NOMO-1 treated with dmso at 0.1 percent for 144 hours (cell line): Measurements from ENCODE around the gene NAALADL2.
"Not testable (repeated sequence)": the region's sequence is repeated elsewhere in the genome, so short reads cannot be mapped to it uniquely, and the experiment has no call there.

ENCODE experiments used
- DNase-seq: peaks from one replicate; lab custom pipeline; 2025; ENCODE audit not compliant: unreplicated experiment; lab: John Stamatoyannopoulos, UW

The NAALADL2 gene

DNA sequence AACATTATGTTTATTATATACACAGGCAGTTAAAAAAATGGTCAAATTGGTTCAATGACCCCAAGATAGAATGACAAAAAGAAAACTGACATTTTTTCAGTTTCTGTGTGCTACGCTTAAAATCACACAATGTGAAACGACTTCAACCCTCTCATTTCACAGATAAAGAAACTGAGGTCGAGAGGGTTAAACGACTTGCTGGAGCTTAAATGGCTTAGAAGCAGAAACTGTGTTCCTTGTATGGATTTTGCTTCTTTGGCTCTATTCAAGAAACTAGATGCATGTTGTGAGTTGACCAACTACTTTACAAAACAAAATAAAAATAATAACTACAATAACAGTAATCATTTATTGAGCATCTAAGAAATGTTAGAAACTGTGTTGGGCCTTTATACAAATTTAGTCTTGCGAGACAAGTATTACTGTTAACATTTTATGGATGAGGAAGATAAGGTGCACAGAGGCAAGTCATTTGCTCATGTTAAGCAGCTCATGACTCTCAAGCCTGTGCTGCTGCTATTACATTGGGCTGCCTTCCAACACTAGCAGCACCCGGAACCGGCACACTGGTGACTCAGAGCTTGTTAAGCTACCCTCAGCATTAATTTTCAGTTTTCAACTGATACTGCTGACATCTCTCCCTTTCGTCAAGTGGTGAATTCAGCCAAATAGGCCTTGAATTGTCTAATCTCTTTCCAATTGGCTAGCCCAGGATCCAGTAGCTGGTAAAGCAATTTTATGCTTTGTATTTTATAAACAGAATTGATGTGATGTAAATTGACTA lies 487.6 kb downstream of the NAALADL2 start:
- no peak for DNase-seq

DNA sequence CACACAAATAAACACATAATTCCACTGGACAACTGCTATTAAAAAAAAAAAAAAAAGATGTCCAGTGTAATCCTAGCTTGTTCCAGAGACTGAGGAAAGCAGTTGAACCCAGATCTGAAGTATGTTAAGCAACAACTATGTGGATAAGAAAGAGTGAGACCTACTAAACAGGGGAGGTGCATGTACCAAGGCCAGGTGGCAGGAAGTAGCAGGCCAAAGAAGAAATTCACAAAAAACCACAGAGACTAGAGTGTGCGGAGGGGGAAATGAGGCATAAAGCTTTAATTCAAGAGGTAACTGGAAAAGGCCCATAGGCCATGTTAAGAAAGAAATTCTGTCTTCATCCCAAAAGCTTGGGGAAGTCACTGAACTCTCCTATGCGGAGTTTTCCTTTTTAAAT lies 490.0 kb downstream of the NAALADL2 start:
- no peak for DNase-seq

DNA sequence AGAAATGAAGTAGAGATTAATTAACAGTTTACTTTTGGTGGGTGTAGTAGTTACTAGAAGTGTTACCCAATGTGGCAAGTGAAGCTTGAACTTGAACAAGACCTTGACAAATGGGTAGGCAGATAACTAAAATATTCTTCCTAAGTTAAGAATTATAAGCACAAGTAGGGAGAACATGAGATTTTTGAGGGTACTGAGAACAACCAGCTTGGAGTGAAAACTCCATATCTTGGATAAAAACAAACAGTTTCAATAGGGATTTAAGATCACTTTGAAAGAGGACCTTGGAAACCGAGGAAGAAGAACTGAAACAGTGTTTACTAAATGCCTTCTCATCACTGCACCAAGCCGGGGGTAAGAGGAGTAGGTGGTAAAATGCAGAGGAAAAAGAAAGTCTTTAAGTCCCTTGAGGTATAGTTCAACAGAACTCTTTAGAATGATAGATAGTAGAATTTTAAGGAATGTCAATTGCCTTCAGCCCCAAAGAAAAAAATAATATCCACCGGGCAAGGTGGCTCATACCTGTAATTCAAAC lies 496.7 kb downstream of the NAALADL2 start:
- DNase-seq: no peak

DNA sequence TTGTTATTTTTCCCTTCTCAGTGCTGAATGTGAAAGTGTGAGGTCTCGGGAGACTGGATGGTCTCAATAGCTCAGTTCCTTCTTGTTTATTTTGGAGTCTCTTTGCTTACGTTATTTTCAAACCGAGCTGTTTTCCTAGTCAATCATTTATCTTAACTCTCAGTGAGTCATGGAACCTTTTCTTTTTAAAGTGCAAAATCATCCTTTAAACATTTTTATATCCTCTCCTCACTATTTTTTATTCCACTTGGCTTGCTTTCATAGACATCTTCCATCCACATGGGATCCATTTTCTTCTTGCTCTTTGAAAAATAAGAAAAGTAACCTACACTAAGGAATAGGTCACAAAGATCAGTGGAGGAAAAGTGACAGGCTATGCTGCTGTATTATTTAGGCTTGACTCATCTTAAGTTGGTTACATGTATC lies 497.8 kb downstream of the NAALADL2 start:
- DNase-seq: no peak

DNA sequence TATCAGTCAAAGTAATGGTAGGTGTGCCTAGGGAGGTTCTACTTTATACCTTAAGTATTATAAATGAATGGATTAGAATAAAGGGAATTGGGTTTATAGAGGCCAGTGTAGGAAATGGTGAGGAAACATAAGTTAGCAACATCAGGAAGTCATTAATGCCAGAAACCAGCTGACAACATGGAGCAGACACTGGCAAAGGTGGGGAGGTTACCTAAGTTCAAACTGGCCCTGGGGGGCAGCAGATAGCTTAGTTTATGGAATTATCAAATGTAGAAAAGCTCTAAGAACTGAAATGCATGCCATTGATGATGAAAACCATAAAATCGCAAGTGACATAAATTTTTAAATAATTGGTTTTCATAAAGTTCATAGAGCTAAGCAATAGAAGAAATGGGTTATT lies 498.6 kb downstream of the NAALADL2 start:
- DNase-seq: no peak

DNA sequence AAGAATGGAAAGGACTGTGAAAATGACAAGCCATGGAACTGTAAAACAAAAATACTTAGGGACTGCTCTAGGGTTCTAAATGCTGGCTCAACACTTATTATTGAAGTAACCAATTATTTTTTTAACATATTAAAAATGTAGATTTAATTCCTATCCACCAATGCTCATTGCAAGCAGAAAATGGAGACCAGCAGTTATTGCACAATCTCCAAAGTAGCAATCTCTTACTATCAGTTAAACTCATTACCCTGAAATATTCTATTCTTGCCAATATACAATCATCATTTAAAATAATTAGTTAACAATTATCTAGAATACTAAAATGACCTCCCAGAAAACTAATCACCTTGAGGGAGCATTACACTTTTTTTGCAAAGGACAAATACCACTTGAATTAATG lies 499.8 kb downstream of the NAALADL2 start:
- no peak for DNase-seq

DNA sequence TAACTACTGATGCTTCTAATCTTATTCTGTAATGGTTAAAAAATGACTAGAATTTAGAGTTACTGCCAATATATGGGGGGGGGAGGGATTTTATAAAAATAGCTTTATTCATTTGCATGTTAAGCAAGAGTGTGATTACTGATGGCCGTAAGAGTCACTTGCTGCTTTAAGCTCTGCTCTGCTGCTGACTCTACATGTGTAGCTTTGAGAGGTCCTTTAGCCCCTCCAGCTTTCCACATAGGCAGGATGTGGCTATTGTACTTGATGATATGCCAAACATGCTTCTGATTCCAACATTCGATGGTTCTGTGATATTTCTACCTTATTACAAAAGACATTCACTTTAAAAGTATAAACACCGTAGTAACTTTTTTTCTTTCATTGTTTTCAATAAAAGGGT lies 511.3 kb downstream of the NAALADL2 start:
- DNase-seq: not testable (repeated sequence)

DNA sequence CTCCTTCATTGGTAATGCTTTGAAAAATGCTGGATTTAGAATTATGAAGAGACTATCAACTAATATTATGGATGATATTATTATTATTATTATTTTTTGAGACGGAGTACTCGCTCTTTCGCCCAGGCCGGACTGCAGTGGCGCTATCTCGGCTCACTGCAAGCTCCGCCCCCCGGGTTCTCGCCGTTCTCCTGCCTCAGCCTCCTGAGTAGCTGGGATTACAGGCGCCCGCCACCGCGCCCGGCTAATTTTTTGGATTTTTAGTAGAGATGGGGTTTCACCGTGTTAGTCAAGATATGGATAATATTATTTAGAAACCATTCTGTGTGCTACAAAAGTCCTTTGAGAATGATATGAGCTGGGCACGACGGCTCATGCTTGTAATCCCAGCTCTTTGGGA lies 512.1 kb downstream of the NAALADL2 start:
- not testable (repeated sequence) for DNase-seq

DNA sequence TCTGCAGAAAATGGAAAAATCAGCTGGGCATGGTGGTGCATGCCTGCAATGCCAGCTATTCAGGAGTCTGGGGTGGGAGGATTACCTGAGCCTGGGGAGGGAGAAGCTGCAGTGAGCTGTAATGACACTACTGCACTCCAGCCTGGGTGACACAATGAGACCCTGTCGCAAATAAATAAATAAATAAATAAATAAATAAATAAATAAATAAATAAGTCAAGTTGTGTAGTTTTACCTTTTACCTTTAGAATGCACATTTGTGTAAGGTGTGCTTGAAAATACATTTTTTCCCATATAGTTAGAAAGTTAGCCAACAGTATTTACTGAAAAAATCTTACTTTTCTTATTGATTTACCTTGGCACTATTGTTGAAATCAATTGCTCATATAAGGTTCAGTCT lies 515.6 kb downstream of the NAALADL2 start:
- DNase-seq: no peak

DNA sequence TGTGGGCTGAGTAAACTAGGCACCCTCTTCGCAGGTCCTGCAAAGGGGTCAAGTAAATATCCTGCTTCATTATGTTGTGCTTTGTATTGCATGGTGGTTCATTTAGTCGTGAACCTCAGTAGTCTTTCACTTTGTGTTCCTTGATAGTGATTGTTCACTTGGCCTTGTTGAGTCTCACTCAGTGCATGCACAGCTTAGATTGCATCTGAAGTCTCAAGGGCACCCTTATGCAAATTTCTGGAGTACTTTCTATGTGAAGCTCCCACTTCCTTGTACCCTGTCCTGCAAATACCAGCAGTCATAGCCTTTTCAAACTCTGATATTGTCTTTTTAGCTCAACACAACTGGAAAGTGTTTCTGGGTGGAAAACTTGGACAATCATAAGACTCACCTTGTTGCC lies 519.2 kb downstream of the NAALADL2 start:
- DNase-seq: no peak

DNA sequence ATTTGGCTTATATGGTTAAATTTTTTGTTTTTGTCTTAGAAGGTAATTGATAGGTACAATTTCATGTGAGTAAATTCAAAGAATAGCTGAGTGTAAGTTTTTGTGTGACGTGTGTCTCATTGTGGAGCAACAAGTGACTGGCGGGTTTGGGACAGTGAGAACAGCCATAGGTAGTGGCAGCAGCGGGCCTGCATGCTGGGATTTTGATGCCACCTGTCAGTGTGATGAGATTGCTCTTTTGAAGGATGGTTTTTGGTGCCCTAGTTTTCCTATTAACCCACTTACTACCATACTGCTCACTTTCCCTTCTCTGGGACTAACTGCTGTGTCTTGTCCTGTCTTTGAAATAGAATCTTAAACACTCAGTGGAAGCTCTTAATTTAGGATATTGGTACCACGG lies 522.6 kb downstream of the NAALADL2 start:
- DNase-seq: no peak

DNA sequence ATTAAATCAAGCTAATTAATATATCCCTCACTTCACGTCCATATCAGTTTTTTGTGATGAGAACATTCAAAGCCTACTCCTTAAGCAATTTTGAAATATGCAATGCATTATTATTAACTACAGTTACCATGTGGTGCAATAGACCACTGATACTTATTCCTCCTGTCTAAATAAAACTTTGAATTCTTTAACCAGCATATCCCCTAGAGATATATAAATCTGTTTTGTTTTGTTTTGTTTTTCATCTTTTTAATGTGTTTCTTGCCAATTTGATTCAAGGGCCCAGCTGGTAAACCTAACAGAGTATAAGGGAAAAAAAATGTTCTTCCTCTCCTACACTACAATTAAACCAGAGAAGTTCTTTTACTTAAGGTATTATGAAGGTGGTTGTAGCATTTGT lies 524.2 kb downstream of the NAALADL2 start:
- no peak for DNase-seq

DNA sequence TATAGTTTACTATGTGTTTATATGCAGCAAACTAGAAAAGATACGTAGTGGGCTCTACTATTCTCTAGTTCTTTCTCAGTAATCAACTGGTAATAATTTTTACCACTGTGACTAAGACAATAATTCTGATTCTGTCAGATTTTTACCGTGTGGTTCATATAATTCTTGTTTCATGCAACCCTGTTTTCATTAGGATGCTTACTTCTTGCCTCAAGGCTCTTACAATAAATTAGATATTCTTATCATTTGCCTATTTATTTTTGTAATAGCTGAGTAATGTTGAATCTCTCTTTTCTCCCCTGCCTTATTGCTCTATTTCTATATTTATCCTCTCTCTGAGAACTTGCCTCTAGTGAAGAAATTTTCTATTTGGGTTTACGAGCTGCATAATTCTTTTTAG lies 524.7 kb downstream of the NAALADL2 start:
- DNase-seq: no peak

DNA sequence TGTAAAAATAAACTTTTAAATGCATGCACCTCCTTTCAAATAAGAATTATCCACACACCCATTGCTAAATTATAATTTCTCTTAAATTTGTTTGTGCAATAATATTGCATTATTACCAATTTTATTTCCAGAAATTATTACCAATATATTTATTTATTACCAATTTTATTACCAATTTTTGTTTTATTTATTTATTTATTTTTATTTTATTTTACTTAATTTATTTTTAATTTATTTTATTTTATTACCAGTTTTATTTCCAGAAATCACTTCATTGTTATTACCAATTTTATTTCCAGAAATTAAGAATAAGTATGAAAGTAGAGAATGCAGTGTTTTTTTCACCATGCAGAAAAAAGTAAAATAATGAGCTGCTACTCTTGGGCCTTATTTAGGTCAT lies 525.4 kb downstream of the NAALADL2 start:
- no peak for DNase-seq

DNA sequence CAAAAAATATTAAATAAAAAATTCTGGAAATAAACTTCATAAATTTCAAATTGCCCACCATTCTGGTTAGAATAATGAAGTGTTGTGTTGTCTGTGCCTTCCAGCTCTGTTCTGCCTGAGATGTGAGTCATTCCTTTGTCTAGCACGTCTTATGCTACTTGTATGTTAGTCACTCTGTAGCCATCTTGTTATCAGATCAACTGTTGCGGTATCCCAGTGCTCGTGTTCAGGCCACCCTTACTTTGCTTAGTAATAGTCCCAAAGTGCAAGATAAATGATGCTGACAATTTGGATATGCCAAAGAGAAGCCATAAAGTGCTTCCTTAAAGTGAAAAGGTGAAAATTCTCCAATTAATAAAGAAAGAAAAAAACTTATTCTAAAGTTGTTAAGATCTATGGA lies 527.5 kb downstream of the NAALADL2 start:
- DNase-seq: no peak

DNA sequence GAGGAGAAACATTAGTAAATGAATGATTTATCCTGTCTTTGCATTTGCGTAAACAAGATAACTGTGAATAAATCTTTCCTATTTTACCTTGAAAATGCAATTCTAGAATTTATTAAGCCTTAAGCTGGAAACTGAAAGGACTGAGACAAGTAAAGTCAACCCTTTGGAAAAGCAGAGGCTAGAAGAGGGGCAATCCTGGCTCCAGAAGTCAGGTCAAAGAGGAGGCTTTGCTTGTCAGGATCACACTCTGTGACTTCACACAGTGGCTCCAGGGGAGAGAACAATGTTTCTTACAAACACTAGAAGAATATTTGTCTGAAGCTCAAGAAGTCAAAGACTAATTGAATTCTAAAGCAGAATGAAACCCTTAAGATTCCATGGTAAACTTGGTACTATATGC lies 530.4 kb downstream of the NAALADL2 start:
- no peak for DNase-seq

DNA sequence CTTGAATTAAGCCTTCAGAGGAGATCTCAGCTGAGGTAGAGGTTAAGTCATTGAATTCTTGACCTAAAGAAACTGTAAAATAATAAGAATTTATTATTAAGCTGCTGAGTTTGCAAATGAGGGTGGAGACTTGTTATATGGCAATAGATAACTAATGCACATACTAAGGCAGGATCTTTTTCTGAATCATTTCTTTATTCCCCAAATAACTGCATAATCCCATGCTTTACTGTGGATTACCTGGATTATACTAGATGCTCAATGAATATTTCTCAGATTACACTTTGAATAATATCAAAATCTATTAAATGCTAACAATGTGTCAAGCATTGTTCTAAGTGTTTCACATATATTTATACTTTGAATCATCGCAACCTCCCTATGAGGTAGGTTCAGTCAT lies 532.5 kb downstream of the NAALADL2 start:
- DNase-seq: no peak

DNA sequence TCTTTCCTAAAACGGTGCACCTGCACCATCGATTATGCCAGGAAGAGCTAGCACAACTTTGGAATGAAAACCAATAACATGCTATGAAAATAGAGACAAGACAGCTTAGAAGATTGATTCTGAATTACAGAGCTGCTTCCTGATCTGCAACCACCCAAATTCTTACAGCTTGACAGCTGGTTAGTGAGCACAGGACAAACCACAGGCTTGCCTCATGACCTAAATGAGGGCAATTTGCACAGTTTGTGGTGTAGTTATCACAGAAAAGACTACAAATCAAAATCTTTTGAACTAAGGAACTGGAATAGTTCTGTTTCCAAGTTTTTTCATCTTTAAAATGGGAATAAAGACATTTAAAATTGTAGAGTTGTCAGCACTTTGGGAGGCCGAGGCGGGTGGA lies 533.5 kb downstream of the NAALADL2 start:
- DNase-seq: no peak

DNA sequence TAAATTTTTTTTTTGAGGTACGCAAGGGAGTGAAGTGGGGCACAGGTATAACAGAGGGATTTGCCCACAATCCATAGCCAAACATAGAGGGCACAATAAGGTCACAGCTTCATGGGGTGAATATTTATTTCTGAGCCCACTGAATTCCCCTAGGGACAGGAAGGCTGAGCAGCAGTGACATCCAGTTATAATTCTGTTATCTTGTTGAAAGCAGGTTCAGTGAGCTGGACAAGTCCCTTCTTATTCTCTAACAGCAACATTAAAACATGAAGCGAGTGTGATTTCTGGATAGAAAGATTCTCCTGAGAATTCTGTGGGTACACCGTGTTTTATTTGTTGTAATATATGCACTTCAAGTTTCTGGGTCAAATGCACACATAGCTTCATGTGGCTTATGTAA lies 538.2 kb downstream of the NAALADL2 start:
- no peak for DNase-seq

DNA sequence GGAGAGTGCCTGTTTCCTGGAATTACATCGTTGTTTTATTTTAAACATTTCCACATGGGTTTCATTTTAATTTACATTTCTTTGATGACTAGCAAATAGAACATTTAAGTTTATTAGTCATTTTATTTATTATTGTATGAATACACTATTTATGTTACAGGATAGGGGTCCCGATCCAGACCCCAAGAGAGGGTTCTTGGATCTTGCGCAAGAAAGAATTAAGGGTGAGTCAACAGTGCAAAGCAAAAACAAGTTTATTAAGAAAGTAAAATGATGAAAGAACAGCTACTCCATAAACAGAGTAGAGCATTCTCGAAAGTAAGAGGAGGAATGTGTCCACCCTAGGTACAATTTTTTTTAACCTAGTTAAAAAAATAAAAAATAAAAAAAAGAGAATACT lies 539.5 kb downstream of the NAALADL2 start:
- no peak for DNase-seq

DNA sequence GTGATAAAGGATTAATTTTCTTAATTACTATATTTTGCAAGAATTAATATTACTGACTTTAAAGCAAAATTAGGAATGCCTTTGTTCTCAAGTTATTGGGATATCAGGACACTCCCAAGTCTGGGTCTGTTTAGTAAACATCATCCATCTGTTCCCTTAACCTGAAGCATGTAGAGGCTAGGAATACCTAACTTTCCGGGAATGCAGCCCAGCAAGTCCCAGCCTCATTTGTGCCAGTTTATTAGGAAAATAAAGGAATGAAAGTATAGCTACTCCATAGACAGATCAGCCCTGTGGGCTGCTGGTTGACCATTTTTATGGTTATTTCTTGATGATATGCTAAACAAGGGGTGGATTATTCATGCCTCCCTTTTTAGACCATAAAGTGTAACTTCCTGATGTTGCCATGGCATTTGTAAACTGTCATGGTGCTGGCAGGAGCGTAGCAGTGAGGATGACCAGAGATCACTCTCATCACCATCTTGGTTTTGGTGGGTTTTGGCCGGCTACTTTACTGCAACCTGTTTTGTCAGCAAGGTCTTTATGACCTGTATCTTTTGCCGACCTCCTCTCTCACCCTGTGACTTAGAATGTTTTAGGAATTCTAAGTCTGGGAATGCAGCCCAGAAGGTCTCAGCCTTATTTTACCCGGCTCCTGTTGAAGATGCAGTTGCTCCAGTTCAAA lies 540.2 kb downstream of the NAALADL2 start:
- no peak for DNase-seq

DNA sequence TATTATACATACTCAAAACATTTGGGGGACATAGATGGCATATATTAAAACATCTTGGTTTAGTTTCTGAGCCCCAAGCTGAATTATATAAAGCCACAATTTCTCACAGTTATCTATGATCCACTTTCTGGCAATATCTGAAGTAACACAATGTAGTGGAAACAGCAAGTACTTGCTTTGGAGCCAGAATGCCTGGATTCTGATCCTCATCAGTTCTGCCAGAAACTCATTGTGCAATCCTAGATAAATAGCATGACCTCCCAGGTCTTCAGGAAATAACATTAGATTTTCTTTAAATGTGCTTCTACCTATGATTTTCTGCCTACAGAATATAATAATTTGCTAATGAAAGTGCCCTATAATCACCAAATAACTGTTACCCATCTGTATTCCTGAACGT lies 544.9 kb downstream of the NAALADL2 start:
- DNase-seq: no peak
